Activated CD4-positive, alpha-beta T cell treated with anti-CD3 and anti-CD28 coated beads, Interleukin-2, Interleukin-4, amounts not matched to agents 100 ng/mL and 50 ng/mL, durations not matched to agents 16 hours and 8 hours (primary cell): ENCODE data around the gene LSM10.

ENCODE experiments used
- DNase-seq: peaks from one replicate; pipeline ENCODE4 v3.0.0-alpha.2; 2020; ENCODE audit warnings: low spot score

LSM10 gene

GRCh38 chr1:36397378-36398230 lies at the start of gene LSM10:
TSS of gene LSM10 (minus strand) at chr1:36397908. CDS start at chr1:36394129, 3,779 bp downstream.
- DNase-seq: peak; percentile 94

GRCh38 chr1:36447450-36447849 lies 49.7 kb upstream of the LSM10 start:
- DNase-seq: no peak

- DNase-seq: no peak
Measured at GRCh38 chr1:36446746-36447145, 49.0 kb upstream of the LSM10 start.

- DNase-seq: peak; percentile 47
Measured at GRCh38 chr1:36446271-36446670, 48.6 kb upstream of the LSM10 start.

GRCh38 chr1:36443297-36443696 lies 45.6 kb upstream of the LSM10 start:
- DNase-seq: no peak

- no peak for DNase-seq
Measured at GRCh38 chr1:36442337-36442736, 44.6 kb upstream of the LSM10 start.

- no peak for DNase-seq
Measured at GRCh38 chr1:36440646-36441045, 42.9 kb upstream of the LSM10 start.

- no peak for DNase-seq
Measured at GRCh38 chr1:36440044-36440443, 42.3 kb upstream of the LSM10 start.

- no peak for DNase-seq
Measured at GRCh38 chr1:36438715-36439114, 41.0 kb upstream of the LSM10 start.

- DNase-seq: no peak
Measured at GRCh38 chr1:36436821-36437220, 39.1 kb upstream of the LSM10 start.

GRCh38 chr1:36433102-36433501 lies 35.4 kb upstream of the LSM10 start:
- no peak for DNase-seq

GRCh38 chr1:36432616-36433015 lies 34.9 kb upstream of the LSM10 start:
- DNase-seq: no peak

- DNase-seq: no peak
Measured at GRCh38 chr1:36425791-36426190, 28.1 kb upstream of the LSM10 start.

GRCh38 chr1:36421649-36422048 lies 23.9 kb upstream of the LSM10 start:
- no peak for DNase-seq

- DNase-seq: peak; percentile 92
Measured at GRCh38 chr1:36420836-36421317, 23.2 kb upstream of the LSM10 start.

- no peak for DNase-seq
Measured at GRCh38 chr1:36420409-36420808, 22.7 kb upstream of the LSM10 start.

GRCh38 chr1:36419569-36419968 lies 21.9 kb upstream of the LSM10 start:
- DNase-seq: no peak

GRCh38 chr1:36419140-36419539 lies 21.4 kb upstream of the LSM10 start:
- DNase-seq: no peak

- DNase-seq: no peak
Measured at GRCh38 chr1:36417931-36418330, 20.2 kb upstream of the LSM10 start.

- DNase-seq: no peak
Measured at GRCh38 chr1:36415661-36416326, 18.1 kb upstream of the LSM10 start.

GRCh38 chr1:36414384-36414783 lies 16.7 kb upstream of the LSM10 start:
- DNase-seq: no peak

GRCh38 chr1:36411674-36412648 lies 14.3 kb upstream of the LSM10 start:
- peak; percentile 88 for DNase-seq
